ENCODE data around the gene CES3.
A peak's percentile ranks its signal among the peaks of the same experiment; 100 is the strongest.
"Not testable (repeated sequence)": the region's sequence is repeated elsewhere in the genome, so short reads cannot be mapped to it uniquely, and the experiment has no call there.

CES3 gene

GRCh38 chr16:66972983-66973382, 11.9 kb downstream of the CES3 start (continued):
- TF ChIP-seq ZNF449 (tag by site-specific recombination; IDR thresholded peaks at IDR 0.05) (no peak), ZNF670 (tag by site-specific recombination; IDR thresholded peaks at IDR 0.05; ENCODE audit: low read depth) (no peak), ZIC2 (tag by site-specific recombination; IDR thresholded peaks at IDR 0.05) (peak; percentile 38; the same call in 1 of the 2 replicates), ZBTB7A (tag by site-specific recombination; IDR thresholded peaks at IDR 0.05; ENCODE audit: low read depth) (no peak), ZNF629 (tag by site-specific recombination; IDR thresholded peaks at IDR 0.05) (no peak), ZBTB49 (tag by site-specific recombination; IDR thresholded peaks at IDR 0.05; ENCODE audit: low read depth) (no peak), ZNF423 (tag by site-specific recombination; IDR thresholded peaks at IDR 0.05) (no peak), ZNF626 (tag by site-specific recombination; IDR thresholded peaks at IDR 0.05) (no peak), ZBTB21 (tag by site-specific recombination; IDR thresholded peaks at IDR 0.05) (no peak), KLF9 (tag by site-specific recombination; IDR thresholded peaks at IDR 0.05; ENCODE audit: low read depth) (no peak)

GRCh38 chr16:66973716-66974115, 12.7 kb downstream of the CES3 start:
- POLR2A ChIA-PET = interaction anchor here (0.5 kb wide), 1 partner anchor 24 kb away, joined by 4 read pairs; no protein-coding TSS in a partner anchor
- Histone ChIP-seq H3K9me3 (ENCODE audit: control insufficient read depth, insufficient read depth, low read depth, low read length) (no peaks in the 10 kb centered on the region), H3K36me3 (ENCODE audit: control insufficient read depth in 2 of 2, insufficient read depth in 1 of 2, low read length in 2 of 2) (peaks cover 0 to 28% of the 10 kb centered on the region in 2 experiments; a peak in 2 of 3 replicates), H3K4me1 (ENCODE audit: control insufficient read depth, insufficient read depth, low read length) (no peaks in the 10 kb centered on the region), H3K27ac (ENCODE audit: extremely low read depth, low read depth, low read length) (no peak overlapping the region), H3K4me3 (ENCODE audit: low read depth, low read length) (no peak overlapping the region)
- CTCF ChIA-PET = interaction anchor here (0.6 to 1.6 kb wide), 5 partner anchors 12 to 182 kb away, joined by 3 to 5 read pairs (median 4); no protein-coding TSS in a partner anchor
- TF ChIP-seq ZNF302 (tag by site-specific recombination; IDR thresholded peaks at IDR 0.05; ENCODE audit: low read depth) (no peak), ZNF654 (tag by site-specific recombination; IDR thresholded peaks at IDR 0.05; ENCODE audit: low read depth) (no peak), ZNF23 (tag by site-specific recombination; IDR thresholded peaks at IDR 0.05; ENCODE audit: borderline replicate concordance) (no peak)

- not testable (repeated sequence) for H3K9me3 ChIP-seq (ENCODE audit: control insufficient read depth, insufficient read depth, low read depth, low read length); H3K4me3 ChIP-seq (ENCODE audit: low read depth, low read length); H3K4me1 ChIP-seq (ENCODE audit: control insufficient read depth, insufficient read depth, low read length); H3K27ac ChIP-seq (ENCODE audit: extremely low read depth, low read depth, low read length)
- CTCF ChIA-PET = interaction anchor here (0.5 to 2.3 kb wide), 6 partner anchors 11 to 211 kb away, joined by 3 to 12 read pairs (median 6); partner anchors contain the start of gene CES3
- peaks cover 0 to 28% of the 10 kb centered on the region in 2 experiments; a peak in 2 of 3 replicates for H3K36me3 ChIP-seq (ENCODE audit: control insufficient read depth in 2 of 2, insufficient read depth in 1 of 2, low read length in 2 of 2)
- POLR2A ChIA-PET = interaction anchor here (1.2 kb wide), 1 partner anchor 155 kb away, joined by 3 read pairs; no protein-coding TSS in a partner anchor
These were observed 13.3 kb downstream of the CES3 start for GRCh38 chr16:66974156-66974931.

GRCh38 chr16:66974932-66975246, 13.8 kb downstream of the CES3 start:
- peaks cover 0 to 23% of the 10 kb centered on the region in 2 experiments; a peak in 2 of 3 replicates for H3K36me3 ChIP-seq (ENCODE audit: control insufficient read depth in 2 of 2, insufficient read depth in 1 of 2, low read length in 2 of 2)
- H3K4me3 ChIP-seq (ENCODE audit: low read depth, low read length); H3K4me1 ChIP-seq (ENCODE audit: control insufficient read depth, insufficient read depth, low read length); H3K27ac ChIP-seq (ENCODE audit: extremely low read depth, low read depth, low read length); H3K9me3 ChIP-seq (ENCODE audit: control insufficient read depth, insufficient read depth, low read depth, low read length): not testable (repeated sequence)
- ChIA-PET CTCF (interaction anchor here (1.4 to 2.3 kb wide), 4 partner anchors 11 to 210 kb away, joined by 4 to 12 read pairs (median 7); partner anchors contain the start of gene CES3), POLR2A (interaction anchor here (0.6 to 1.2 kb wide), 2 partner anchors 155 to 207 kb away, joined by 3 to 7 read pairs; no protein-coding TSS in a partner anchor)
- TF ChIP-seq EGR2 (tag by site-specific recombination; IDR thresholded peaks at IDR 0.05; ENCODE audit: low read depth) = peak; percentile 90
- 0 out of 2 replicates have a peak, but pooled peaks have one; percentile 7 for TF ChIP-seq SP2 (tag by site-specific recombination; IDR thresholded peaks at IDR 0.05)
- peak; percentile 80 for TF ChIP-seq ZFHX2 (tag by site-specific recombination; conservative IDR thresholded peaks at IDR 0.05)

Data from HEK293 (cell line).